H1 (cell line): ENCODE results near the gene SIK3.

Experiments used
- ATF3 ChIP-seq: IDR thresholded peaks from 2 replicates; pipeline ENCODE4 v1.6.1; 2011; ENCODE audit warnings: low read depth, mild to moderate bottlenecking, low read length; ENCODE audit not compliant: insufficient read depth
- MAFK ChIP-seq: IDR thresholded peaks from 2 replicates; pipeline ENCODE4 v1.6.1; 2012; ENCODE audit warnings: low read depth, mild to moderate bottlenecking, improper control_type of control experiment, low read length
- POLR2A ChIP-seq, 2 experiments: IDR thresholded peaks; 1 replicate in 1 of 2; 2 replicates in 1 of 2; pipeline ENCODE4 v1.6.1; 2011; ENCODE audit warnings: low read depth in 2 of 2, low read length in 2 of 2, mild to moderate bottlenecking in 2 of 2; ENCODE audit errors: control extremely low read depth in 1 of 2
- RAD21 ChIP-seq, 2 experiments: IDR thresholded peaks in 1 of 2; conservative IDR thresholded peaks in 1 of 2; 2 replicates each; pipeline ENCODE4 v1.6.1; 2011; ENCODE audit warnings: low read depth in 2 of 2, low read length in 2 of 2, improper control_type of control experiment in 1 of 2, inconsistent platforms in 1 of 2, mild to moderate bottlenecking in 1 of 2, moderate library complexity in 1 of 2
- ZNF274 ChIP-seq: IDR thresholded peaks from 2 replicates; pipeline ENCODE4 v1.7.0; 2012; ENCODE audit warnings: low read length, borderline replicate concordance; ENCODE audit errors: extremely low read depth
- TF ChIP-seq, protein P1 (sequence below): IDR thresholded peaks from 2 replicates; pipeline ENCODE4 v1.6.1; 2011; ENCODE audit warnings: low read length, improper control_type of control experiment
- TF ChIP-seq, protein P2 (sequence below), 3 experiments: IDR thresholded peaks; 1 replicate in 2 of 3; 2 replicates in 1 of 3; pipeline versions ENCODE4 v1.5.1 to v1.6.1; 2011; ENCODE audit warnings: low read length in 3 of 3, mild to moderate bottlenecking in 3 of 3, inconsistent platforms in 2 of 3, low read depth in 1 of 3, moderate library complexity in 1 of 3; ENCODE audit not compliant: insufficient read depth in 1 of 3; ENCODE audit errors: control extremely low read depth in 1 of 3

- TF ChIP-seq, protein P1, sequence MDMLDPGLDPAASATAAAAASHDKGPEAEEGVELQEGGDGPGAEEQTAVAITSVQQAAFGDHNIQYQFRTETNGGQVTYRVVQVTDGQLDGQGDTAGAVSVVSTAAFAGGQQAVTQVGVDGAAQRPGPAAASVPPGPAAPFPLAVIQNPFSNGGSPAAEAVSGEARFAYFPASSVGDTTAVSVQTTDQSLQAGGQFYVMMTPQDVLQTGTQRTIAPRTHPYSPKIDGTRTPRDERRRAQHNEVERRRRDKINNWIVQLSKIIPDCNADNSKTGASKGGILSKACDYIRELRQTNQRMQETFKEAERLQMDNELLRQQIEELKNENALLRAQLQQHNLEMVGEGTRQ: no peak
- TF ChIP-seq, protein P2, sequence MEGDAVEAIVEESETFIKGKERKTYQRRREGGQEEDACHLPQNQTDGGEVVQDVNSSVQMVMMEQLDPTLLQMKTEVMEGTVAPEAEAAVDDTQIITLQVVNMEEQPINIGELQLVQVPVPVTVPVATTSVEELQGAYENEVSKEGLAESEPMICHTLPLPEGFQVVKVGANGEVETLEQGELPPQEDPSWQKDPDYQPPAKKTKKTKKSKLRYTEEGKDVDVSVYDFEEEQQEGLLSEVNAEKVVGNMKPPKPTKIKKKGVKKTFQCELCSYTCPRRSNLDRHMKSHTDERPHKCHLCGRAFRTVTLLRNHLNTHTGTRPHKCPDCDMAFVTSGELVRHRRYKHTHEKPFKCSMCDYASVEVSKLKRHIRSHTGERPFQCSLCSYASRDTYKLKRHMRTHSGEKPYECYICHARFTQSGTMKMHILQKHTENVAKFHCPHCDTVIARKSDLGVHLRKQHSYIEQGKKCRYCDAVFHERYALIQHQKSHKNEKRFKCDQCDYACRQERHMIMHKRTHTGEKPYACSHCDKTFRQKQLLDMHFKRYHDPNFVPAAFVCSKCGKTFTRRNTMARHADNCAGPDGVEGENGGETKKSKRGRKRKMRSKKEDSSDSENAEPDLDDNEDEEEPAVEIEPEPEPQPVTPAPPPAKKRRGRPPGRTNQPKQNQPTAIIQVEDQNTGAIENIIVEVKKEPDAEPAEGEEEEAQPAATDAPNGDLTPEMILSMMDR (IDR thresholded peaks at IDR 0.05; ENCODE audit: control extremely low read depth in 1 of 3, insufficient read depth in 1 of 3, low read depth in 1 of 3, low read length in 3 of 3): no peak
- no peak for TF ChIP-seq MAFK
- no peak for TF ChIP-seq ATF3
- no peak for TF ChIP-seq RAD21 (IDR thresholded peaks at IDR 0.05 in 1 of 2, conservative IDR thresholded peaks at IDR 0.05 in 1 of 2; ENCODE audit: low read depth in 2 of 2, low read length in 2 of 2)
- TF ChIP-seq POLR2A (IDR thresholded peaks at IDR 0.05; ENCODE audit: control extremely low read depth in 1 of 2, low read depth in 2 of 2, low read length in 2 of 2): no peak
- no peak for TF ChIP-seq ZNF274
Observed at GRCh38 chr11:116827461-116827860, 270.8 kb downstream of the SIK3 start.
